HL-60/S4 (cell line): ENCODE results near the gene FIZ1.

Experiments
- in situ Hi-C: fragments of 300-500 bp; cut with MboI; formaldehyde crosslinking; loops from 2 replicates; pipeline ENCODE4 v1.14.3; 2022; ENCODE audit warnings: low sequenced_read_pairs

The FIZ1 gene, protein sequence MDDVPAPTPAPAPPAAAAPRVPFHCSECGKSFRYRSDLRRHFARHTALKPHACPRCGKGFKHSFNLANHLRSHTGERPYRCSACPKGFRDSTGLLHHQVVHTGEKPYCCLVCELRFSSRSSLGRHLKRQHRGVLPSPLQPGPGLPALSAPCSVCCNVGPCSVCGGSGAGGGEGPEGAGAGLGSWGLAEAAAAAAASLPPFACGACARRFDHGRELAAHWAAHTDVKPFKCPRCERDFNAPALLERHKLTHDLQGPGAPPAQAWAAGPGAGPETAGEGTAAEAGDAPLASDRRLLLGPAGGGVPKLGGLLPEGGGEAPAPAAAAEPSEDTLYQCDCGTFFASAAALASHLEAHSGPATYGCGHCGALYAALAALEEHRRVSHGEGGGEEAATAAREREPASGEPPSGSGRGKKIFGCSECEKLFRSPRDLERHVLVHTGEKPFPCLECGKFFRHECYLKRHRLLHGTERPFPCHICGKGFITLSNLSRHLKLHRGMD

DNA sequence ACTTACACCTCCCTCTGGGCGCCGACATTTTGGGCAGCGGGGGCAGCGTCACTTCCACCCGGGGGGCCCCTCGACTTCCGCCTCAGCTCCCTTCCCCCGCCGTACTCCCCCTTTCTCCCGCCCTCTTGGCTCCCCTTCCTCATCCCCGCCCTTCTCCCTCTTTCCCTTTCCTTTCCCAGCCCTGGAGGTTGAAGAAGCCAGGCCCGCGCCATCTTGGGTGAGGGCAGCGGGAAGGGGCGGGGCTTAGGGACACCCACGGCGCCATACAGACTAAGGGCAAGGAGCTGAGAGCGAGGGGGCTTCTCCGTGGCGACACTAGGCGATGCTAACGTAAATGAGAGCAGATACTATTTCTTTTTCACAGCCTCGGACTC, at the start of gene FIZ1:
Gene FIZ1 (minus strand): TSS at position 50 of the 374 bp plus-strand sequence. CDS start 1,652 bp downstream, outside the sequence.
- in situ Hi-C loops: no loop called here

DNA sequence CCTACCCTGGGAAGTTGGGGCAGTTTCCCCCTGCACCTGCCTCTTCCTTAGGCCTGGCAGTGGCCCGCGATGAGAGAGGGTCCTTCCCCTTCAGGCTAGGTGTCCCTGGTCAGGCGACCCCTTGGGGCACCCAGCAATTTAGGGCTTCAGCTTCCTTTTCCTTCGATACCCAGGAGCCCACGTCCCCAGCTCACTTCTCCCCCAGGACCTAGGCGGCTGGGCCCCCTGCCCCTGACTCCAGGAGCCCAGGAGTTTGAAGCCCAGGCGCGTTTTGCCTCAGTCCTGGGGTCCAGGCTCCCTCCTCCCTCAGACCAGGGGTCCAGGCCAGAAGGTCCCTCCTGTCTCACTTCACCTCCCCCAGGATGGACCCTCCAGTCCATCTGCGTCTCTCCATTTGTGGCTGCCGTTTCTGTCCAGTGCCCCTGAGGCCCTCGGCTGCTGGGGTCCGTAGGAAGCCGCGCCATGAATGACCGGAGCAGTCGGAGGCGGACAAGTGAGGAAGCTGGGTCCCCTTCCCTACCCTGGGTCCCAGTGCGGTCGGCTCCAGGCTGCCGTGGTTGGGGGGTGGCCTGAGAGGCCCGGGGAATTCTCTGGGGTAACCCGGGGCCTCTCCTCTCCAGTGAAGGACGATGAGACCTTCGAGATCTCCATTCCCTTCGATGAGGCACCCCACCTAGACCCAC, 49.4 kb upstream of the FIZ1 start:
- in situ Hi-C loops: no loop called here

DNA sequence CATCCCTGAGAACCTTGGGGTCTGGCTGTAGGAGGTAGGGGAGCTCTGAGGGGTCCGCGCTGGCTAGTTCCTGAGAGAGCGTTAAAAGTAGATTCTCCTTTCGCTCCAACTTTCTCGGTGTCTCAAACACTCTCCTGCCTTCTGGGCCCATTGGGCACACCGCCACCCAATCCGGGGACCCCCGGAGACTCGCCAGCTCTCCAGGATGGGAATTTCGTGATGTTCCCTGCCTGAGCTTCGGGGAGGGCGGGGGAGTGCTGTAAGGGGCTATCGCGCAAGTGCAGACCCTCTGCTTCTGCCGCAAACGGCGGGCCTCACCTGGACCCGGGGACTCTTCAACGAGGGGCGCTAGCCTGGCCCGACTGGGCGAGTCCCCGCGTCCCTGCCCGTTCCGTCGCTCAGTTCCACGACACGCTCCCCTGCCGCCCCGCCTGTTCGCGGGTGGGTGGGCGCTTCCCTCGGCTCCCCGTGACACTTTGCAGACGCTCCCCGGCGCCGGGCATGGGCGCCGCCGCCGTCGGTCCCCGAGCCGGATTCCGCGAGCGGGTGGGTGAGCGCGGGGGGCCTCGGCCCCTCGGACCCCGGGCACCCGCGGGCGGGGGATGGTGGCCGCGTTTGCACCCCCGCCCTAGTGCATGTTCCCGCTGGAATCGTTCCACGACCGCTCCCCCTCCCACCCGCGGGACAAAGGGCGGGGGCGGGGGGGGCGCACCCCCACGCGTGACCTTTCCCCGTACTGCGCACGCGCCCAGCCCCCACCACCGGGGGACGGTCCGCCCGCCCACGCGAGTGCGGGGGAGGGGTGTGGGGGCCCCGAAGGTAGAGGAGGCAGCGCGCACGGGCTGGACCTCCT, 48.6 kb upstream of the FIZ1 start, which contains the start of gene CCDC106:
Gene CCDC106 (plus strand): TSS at position 481 of the 853 bp plus-strand sequence. CDS start 835 bp downstream, outside the sequence.
- in situ Hi-C loops: no loop called here

DNA sequence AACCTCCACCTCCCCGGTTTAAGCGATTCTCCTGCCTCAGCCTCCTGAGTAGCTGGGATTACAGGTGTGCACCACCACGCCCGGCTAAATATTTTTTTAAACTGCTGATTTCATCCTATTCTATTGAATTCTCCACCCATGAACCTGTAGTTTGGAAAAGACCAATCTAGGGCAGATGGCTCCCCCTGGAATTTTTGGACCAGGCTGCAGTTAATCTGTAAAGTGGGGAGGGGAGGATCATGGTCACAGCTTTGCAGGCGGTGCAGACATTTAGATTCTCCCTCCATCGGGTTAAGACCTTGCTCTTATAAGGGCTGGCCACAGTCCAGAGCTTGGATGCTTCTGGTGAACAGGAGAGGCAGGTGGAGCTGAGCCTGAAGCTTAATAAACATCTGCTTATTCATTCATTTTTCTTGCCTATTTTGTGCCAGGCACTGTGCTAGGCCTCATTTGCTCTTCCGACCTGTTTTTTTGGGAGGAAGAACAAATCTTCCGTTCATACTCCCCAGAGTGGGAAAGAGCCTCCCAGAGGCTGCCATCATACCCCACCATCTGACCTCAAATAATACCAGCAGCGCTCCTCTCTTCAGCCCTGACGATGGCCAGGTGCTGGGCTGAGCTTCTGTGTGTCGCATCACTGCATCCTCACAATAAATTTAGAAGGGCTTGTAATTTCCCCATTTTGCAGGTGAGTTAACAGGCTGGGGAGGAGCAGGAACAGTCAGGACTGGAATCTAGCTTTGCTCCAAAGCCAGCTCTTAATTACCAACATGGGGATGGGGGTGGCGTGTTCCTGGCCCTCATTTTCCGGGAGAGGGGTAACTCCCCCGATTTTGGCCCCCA, 47.8 kb upstream of the FIZ1 start:
- in situ Hi-C loops: no loop called here

DNA sequence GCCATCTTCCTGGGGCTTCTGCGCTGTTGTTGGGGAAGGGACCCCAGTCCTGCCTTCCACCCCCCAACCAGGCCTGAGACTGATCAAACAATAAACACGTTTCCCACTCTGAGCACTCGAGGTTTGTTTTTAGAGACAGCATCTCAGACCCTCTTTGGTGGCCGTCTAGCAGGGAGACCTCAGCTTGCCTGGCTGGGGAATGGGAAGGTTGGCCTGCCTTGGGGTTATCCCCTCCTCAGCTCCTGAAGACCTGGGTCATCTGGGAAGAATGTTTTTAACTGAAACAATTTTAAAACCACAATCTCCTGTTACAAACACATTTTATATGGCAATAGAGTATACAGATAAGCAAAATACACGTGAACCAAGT, 46.2 kb upstream of the FIZ1 start:
- in situ Hi-C loops: no loop called here

DNA sequence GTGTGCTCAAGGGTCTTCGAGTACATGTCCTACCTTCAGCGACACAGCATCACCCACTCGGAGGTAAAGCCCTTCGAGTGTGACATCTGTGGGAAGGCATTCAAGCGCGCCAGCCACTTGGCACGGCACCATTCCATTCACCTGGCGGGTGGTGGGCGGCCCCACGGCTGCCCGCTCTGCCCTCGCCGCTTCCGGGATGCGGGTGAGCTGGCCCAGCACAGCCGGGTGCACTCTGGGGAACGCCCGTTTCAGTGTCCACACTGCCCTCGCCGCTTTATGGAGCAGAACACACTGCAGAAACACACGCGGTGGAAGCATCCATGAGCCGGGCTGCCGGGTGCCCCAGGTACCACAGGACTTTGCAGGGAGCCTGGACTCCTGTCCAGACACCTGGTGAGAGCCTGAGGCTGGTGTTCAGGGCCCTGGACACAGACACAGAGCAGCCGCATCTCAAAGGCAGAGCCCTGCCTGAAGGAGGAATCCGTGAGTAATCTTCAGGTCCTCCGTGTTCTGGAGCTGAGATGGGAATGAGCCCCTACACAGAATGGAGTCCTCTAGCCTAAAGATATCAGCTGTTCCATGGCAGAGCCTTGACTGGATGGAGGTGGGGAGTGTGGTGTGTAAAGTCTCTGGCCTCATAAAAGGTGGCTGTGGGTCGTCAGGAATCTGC, 45.7 kb upstream of the FIZ1 start:
- in situ Hi-C loops: no loop called here

DNA sequence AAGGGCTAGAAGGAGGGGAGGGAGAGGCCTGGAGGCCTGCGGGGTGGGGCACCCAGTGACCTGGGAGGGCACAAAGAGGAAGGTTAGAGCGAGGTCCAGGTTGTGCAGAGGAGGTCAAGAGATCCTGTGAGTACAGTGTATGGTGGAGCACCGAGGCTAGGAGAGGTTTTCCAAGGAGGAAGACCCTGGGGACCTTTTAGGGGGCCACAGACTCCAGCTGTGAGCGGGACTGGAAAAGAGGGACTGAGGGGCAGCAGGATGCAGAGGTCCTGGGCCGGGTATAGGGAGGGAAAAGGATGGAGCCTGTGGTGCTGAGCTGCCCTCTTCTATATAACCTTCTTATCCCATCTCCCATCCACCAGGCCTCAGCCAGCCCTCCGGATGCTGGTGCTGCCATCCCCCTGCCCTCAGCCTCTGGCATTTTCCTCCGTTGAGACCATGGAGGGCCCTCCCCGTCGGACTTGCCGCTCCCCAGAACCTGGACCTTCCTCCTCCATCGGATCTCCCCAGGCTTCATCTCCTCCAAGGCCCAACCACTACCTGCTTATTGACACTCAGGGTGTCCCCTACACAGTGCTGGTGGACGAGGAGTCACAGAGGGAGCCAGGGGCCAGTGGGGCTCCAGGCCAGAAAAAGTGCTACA, 45.0 kb upstream of the FIZ1 start:
- in situ Hi-C loops: no loop called here

DNA sequence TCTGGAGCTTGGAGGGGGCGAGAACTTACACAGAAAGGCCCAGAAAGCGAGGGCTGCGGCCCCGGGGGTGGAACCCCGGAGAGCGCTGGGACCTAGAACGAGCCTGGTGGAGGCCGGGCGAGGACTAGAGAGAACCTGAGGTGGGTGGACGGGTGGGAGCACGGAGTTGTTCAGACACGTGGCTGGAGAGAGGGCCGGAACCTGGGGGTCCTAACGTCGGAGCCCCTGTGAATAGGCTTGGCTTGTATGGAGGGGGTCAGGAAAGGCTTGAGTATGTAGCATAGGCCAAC, 44.5 kb upstream of the FIZ1 start:
- in situ Hi-C loops: no loop called here

DNA sequence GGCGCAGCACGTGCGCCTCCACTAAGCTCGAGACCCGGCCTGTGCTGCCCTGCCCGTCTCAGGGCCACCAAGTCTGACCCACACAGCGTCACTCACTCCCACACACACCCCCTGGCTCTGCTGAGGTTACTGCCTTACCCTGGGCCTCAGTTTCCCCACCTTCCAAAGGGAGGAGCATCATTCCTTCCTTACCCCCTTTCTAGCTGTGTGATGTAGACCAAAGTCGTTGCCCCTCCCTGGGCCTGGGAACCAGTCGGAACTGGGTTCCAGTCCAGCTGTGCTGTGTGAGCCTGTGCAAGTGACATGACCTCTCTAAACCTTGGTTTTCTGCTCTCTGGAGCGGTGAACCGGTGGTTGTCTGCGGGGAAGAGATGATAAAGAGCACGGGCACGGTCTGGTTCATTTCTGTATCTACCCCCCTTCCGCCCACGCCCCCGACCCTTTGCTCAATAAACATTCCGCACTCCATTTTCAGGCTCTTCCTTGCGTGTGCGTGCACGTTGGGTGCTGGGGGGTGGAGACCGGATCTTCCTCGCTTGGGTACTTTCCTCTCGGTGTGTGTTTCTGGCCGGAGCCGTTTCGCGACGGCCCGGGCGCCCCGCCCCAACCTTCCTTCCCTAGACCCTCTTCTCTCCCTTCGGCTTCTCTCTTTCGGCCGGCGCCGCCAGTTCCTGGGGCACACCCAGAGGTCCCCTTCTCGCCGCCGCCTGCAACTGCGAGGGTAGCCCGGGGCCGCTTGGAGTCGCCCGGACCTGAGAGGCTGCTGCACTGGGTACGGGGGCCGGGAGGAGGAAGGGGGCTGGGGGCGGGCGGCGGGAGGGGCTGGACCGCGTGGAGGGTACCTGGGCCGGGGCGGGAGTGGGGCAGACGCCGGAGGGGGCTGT, 43.9 kb upstream of the FIZ1 start, which contains the start of gene ZNF581:
Gene ZNF581 (plus strand): TSS at position 647 of the 884 bp plus-strand sequence. CDS start 923 bp downstream, outside the sequence.
- in situ Hi-C loops: no loop called here

DNA sequence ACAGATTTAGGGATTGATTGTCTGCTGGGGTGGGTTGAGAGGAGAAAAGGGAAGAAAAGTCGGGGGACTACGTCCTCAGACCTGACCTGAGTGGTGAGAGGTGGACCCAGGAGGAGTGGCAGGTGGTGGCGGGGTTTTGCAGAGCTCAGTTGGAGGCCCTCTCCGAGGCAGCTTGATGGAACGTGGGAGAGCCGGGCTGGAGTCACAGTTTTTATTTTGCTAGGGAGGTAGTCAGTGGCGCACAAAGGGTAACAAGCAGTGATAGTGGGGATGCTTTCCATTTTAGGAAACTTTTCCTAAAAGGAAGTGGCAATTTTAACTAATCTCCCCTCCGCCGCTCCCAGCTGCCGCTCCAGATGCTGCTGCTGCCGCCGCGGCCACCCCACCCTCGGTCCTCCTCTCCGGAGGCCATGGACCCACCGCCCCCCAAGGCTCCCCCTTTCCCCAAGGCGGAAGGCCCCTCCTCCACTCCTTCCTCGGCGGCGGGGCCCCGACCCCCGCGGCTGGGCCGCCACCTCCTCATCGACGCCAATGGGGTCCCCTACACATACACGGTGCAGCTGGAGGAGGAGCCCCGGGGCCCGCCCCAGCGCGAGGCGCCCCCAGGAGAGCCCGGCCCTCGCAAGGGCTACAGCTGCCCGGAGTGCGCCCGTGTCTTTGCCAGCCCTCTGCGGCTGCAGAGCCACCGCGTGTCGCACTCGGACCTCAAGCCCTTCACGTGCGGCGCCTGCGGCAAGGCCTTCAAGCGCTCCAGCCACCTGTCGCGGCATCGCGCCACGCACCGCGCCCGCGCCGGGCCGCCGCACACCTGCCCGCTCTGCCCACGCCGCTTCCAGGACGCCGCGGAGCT, 43.1 kb upstream of the FIZ1 start:
- in situ Hi-C loops: no loop called here

DNA sequence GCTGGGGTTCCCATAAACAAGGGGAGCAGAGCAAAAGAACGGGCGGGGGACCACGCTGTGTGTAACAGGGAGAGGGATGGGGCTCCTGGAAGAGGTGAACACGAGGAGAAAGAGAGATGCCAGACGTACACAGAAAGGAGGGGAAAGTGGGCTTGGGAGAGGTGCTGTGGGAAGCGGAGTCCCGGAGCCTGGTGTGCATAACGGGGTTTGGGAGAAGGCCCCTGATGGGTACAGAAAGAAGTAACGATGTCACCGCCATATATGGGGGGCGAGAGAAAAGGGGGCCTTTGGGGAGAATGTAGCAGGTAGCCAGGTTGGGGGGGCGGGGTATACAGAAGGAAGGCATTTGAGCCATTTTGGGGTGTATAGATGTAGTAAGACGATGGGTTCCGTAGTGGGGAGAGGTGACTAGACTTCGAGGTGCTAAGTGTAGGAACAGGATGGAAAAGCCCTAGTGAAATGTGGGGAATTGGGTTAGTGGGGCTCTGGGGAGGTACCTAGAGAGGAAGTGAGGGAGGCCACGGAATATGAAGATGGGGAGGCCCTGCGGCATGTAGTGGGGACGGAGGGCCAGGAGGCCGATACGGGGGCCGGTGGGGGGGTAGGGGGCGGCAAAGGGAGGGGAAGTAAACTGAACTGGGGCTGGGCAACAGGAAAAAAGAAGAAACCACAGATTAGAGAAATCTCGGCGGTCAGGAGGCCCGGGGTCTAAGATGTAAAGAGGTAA, 42.3 kb upstream of the FIZ1 start:
- in situ Hi-C loops: no loop called here

DNA sequence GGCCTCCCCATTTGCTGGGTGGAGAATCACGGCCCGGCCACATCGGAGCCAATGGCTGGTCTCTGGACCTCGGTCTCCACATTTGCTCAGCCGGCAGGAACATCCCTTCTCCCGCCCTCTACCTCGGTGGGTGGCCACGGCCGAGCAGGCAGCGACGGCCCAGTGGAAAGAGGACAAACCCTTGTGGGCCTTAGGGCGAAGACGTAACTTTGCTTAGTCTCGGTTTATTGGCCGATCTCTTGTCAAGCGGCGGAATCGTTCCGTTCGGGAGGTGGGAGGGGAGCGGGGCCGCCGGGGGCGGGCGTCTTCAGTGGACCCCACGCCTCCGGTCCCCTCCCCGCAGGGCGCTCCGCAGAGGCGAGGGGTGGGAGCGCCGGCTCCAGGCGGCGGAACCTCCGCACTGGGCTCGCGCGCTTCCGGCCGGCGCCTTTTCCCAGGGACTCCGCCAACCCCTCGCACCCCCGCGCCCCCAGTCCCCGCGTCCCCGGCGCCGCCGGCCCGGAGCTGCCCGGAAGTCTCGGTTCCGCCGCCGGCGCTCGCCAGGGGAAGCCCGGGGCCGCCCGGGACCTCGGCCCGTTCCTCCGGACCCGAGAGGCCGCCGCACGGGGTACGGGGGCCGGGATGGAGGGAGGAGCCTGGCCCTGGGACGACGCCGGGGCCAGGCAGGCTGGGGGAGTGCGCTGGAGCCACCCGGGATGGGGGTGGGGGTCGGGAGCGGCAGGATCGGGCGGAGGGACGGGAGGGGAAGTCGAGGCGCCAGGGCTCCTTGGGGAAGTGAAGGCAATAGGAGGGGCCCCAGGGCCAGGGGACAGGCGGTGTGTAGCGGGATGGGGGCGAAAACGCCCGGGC, 41.5 kb upstream of the FIZ1 start, which contains the start of gene ZNF580:
Gene ZNF580 (plus strand): TSS at position 426 of the 849 bp plus-strand sequence. CDS start 1,507 bp downstream, outside the sequence.
- in situ Hi-C loops: no loop called here

DNA sequence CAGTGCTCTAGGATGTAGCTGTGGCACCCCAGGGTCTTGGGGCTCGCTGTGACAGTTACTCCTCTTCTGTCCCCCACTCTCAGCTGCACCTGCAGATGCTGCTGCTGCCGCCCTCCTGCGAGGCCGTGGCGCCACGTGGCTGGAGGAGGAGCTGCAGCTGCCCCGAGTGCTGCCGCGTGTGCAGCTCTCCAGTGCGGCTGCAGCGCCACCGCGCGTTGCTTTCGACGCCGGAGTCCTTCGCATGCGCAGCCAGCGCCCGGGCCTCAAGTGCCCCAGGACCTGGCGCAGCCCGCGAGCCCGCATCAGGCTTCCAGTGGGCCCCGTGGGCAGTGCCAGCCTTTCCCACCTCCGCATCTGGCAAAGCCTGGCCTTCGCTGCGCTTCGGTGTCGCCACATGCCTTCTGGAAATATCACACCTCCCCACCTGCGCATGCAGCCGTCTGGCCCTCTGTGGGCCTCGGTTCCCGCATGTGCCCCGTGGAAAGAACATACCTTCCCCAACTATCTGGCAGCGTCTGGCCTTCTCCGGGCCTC, 40.8 kb upstream of the FIZ1 start:
- in situ Hi-C loops: no loop called here

DNA sequence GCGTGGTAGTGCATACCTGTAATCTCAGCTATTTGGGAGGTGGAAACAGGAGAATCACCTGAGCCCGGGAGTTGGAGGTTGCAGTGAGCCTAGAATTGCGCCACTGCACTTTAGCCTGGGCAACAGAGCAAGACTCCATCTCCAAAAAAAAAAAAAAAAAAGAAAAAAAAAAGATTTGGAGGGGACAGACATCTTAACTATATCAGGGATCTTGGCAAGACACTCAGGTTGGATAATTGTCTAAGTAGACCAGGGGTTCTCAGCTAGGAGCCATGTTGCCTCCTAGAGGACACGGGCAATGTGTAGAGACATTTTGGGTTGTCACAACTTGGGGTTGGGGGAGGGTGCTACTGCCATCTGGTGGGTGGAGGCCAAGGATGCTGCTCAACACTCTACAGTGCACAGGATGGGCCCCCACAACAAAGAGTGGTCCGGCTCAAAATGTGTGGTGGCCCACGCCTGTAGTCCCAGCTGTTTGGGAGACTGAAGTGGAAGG, 39.6 kb upstream of the FIZ1 start:
- in situ Hi-C loops: loop anchor here (10.0 kb wide), 1 partner anchor 494 kb away; the partner anchor contains the start of gene TNNT1

DNA sequence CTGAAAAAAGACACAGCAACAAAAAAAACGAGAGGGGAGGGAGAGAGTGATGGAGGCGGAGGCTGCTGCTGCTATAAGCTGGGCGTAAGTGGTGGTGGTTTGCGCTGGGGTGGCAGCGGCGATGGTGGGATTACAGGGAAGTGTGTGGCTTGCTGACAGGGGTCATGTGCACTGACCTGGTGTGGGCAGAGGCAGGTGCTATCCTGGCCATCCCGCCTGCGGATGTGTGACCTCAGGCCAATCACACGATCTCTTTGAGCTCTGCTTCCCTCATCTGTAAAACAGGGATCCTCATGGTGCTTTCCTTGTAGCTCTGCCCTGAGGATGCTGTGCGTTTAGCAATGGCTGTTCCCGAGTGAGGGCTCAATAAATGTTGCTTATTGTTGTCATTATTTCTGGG, 38.2 kb upstream of the FIZ1 start:
- in situ Hi-C loops: loop anchor here (10.0 kb wide), 1 partner anchor 493 kb away; the partner anchor contains the start of gene TNNT1
